ENCODE results near the gene ORM1. TPM values are rescaled to one million over a fixed set of nuclear protein-coding genes. Genes with fewer than 3 reads are reported as not detected.

The ORM1 gene
- total RNA-seq, 2 experiments from 2014 or later = not detected

- no peak for DNase-seq (ENCODE audit: low spot score)
- POLR2A ChIA-PET = no interaction called here
- CTCF ChIA-PET (ENCODE audit: unreplicated experiment) = no interaction called here
- no peaks in the 10 kb centered on the region for H3K36me3 ChIP-seq (ENCODE audit: insufficient read depth, low read length)
- no peaks in the 10 kb centered on the region for H3K9me3 ChIP-seq (ENCODE audit: low read length)
- no peak overlapping the region for H3K4me2 ChIP-seq (ENCODE audit: low read length)
- no peak for TF ChIP-seq CTCF (conservative IDR thresholded peaks at IDR 0.05; ENCODE audit: low read length)
- TF ChIP-seq EZH2phosphoT487 (IDR thresholded peaks at IDR 0.05; ENCODE audit: borderline replicate concordance, low read depth, low read length) = no peak
- H3K9me2 ChIP-seq (ENCODE audit: insufficient read depth, low read length) = no peaks in the 10 kb centered on the region
- no peaks in the 10 kb centered on the region for H3K79me2 ChIP-seq (ENCODE audit: insufficient read depth, low read depth, low read length)
- H2AFZ ChIP-seq (ENCODE audit: low read length) = no peak overlapping the region
- H3K4me3 ChIP-seq (ENCODE audit: low read depth, low read length, poor library complexity, severe bottlenecking) = no peak overlapping the region
- intact Hi-C loops (cut with micrococcal nuclease; ENCODE audit: unreplicated experiment) = no loop called here
- no peak overlapping the region for H3K27ac ChIP-seq (ENCODE audit: low read depth, low read length, poor library complexity, severe bottlenecking)
- BruUV-seq (replicated peaks) = no TSS peak
- H3K4me1 ChIP-seq (ENCODE audit: insufficient read depth, low read length, poor library complexity, severe bottlenecking) = no peaks in the 10 kb centered on the region
- no peaks in the 10 kb centered on the region for H4K20me1 ChIP-seq (ENCODE audit: insufficient read depth, low read length)
These were observed 12.1 kb upstream of the ORM1 start for GRCh38 chr9:114310471-114311450.

- Histone ChIP-seq H3K4me1 (ENCODE audit: insufficient read depth, low read length, poor library complexity, severe bottlenecking) (no peaks in the 10 kb centered on the region), H3K36me3 (ENCODE audit: insufficient read depth, low read length) (no peaks in the 10 kb centered on the region), H4K20me1 (ENCODE audit: insufficient read depth, low read length) (no peaks in the 10 kb centered on the region), H3K9me3 (ENCODE audit: low read length) (no peaks in the 10 kb centered on the region), H3K79me2 (ENCODE audit: insufficient read depth, low read depth, low read length) (no peaks in the 10 kb centered on the region), H3K4me3 (ENCODE audit: low read depth, low read length, poor library complexity, severe bottlenecking) (no peak overlapping the region), H3K27ac (ENCODE audit: low read depth, low read length, poor library complexity, severe bottlenecking) (no peak overlapping the region), H2AFZ (ENCODE audit: low read length) (no peak overlapping the region), H3K9me2 (ENCODE audit: insufficient read depth, low read length) (no peaks in the 10 kb centered on the region), H3K4me2 (ENCODE audit: low read length) (no peak overlapping the region)
- no peak for DNase-seq (ENCODE audit: low spot score)
- CTCF ChIA-PET (ENCODE audit: unreplicated experiment) = no interaction called here
- BruUV-seq (replicated peaks) = no TSS peak
- POLR2A ChIA-PET = no interaction called here
- intact Hi-C loops (cut with micrococcal nuclease; ENCODE audit: unreplicated experiment) = no loop called here
- TF ChIP-seq CTCF (conservative IDR thresholded peaks at IDR 0.05; ENCODE audit: low read length) (no peak), EZH2phosphoT487 (IDR thresholded peaks at IDR 0.05; ENCODE audit: borderline replicate concordance, low read depth, low read length) (no peak)
These were observed 11.1 kb upstream of the ORM1 start for GRCh38 chr9:114311571-114312512.
